Putamen (tissue), 1 donor: Measurements from ENCODE around the gene GAD1.
A peak's percentile ranks its signal among the peaks of the same experiment; 100 is the strongest.

ENCODE experiments used
- DNase-seq: peaks from one replicate; pipeline ENCODE4 v3.0.0-alpha.2; 2016; ENCODE audit warnings: low spot score

The GAD1 gene

DNA sequence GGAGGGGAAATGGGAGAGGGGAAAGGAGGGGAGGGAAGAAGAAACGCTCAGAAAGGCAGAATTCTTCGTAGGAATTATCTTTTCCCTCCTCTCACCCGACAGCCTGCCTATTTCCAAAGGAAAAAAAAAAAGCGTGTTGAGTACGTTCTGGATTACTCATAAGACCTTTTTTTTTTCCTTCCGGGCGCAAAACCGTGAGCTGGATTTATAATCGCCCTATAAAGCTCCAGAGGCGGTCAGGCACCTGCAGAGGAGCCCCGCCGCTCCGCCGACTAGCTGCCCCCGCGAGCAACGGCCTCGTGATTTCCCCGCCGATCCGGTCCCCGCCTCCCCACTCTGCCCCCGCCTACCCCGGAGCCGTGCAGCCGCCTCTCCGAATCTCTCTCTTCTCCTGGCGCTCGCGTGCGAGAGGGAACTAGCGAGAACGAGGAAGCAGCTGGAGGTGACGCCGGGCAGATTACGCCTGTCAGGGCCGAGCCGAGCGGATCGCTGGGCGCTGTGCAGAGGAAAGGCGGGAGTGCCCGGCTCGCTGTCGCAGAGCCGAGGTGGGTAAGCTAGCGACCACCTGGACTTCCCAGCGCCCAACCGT is at the start of gene GAD1:
Gene GAD1, plus strand, starts transcription at position 384 of the 589 bp plus-strand sequence. CDS start 1,705 bp downstream, outside the sequence.
- peak; percentile 70 for DNase-seq

- DNase-seq = peak; percentile 27
Measured at GRCh38 chr2:170770008-170770605, 46.6 kb upstream of the GAD1 start, which contains the start of gene ERICH2. TSS of gene ERICH2 (plus strand) at chr2:170770378. CDS start at chr2:170770682, 304 bp downstream.

DNA sequence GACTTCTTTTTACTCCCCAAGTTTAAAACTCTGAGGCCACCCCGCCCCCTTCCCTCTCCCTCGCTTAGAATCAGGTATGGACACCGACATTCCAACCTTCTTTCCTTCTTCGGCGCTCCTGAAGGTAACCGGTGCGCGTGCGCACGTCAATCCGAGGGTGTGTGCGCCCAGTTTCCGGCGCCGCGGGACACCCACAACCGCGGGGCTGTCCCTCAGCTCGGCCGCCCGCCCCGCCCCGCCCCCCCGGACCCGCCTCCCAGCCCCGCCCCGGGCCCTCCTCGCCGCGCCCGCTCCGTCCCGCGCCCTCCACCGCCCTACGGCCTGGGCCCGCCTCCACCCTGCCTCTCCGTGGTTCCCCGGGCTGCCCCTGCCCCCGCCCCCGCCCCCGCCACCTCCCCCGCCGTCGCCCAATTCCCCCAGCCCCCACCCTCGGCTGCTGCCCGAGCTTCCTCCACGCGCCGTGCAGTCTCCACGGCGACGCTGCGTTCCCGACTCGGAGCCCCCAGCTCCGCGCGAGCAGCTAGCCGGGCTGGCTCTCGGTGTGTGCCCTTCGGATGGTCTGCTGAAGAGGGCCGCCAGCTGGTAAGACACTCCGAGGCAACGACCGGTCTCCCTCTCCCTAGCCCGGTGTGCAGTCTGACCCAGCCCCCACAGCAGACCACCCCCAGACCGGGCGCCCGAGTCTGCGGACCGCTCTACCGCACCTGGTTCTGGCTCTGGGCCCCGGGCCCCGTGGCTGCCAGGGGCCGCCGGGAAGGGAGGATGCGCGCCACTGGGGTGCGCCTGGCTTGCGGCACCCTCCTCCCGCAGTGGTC is 45.9 kb upstream of the GAD1 start:
- DNase-seq = peak; percentile 74

GRCh38 chr2:170771421-170771937 is 45.2 kb upstream of the GAD1 start:
- no peak for DNase-seq

DNA sequence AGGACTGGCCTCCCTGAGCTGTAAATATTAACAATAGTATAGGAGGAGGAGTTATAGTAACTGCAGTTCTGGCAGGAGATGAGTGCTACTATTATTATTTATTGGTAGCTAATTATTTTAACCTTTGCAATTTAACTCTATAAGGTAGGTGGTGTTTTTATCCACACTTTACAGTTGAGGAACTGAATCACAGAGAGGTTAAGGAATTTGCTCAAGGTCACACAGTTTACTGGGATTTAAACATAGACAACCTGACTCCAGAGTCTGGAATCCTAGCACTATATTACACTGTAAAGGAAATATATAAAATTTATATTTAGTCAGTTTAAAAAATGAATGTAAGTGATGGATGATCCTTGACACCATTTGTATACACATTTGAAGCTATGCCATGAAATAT is 44.4 kb upstream of the GAD1 start:
- no peak for DNase-seq

GRCh38 chr2:170774074-170774473 is 42.6 kb upstream of the GAD1 start:
- no peak for DNase-seq

DNA sequence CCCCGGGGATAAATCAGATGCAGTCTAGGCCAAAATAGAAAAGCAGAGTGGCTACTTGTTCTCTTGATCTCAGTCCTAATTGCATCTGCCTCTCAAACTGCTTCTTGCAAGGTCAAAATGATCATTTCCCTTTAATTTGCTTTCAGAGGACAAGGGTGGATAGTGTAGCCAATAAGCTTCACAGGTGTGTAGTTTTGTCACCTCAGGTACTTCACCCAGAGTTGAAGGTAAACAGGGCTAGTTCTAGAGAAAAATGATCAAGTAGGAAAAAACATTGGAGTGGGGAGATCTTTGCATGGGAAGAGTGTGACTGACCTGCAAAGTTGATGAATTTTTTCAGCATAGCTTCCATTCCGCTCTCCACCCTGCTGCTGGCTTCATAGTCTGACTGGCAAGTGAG is 37.8 kb upstream of the GAD1 start:
- DNase-seq = no peak

DNA sequence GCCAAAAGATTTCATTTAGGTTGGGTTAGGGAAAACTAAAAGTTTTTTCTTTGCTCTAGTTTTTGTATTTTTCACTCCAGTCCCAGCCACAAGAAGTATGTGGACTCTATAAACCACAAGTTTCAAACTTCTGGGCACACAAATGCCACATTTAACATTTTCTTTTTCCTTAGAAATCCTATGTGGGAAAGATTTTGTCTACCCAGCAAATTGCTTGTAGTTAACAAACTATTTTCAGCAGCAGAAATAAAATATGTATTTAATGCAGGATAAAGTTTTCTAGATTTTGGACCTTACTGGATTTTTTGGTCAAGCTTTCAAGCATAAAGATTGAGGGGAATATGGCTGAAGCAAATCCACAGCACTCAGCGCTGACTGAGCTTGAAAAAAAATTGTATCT is 37.4 kb upstream of the GAD1 start:
- no peak for DNase-seq

GRCh38 chr2:170782673-170783072 is 34.0 kb upstream of the GAD1 start:
- no peak for DNase-seq

DNA sequence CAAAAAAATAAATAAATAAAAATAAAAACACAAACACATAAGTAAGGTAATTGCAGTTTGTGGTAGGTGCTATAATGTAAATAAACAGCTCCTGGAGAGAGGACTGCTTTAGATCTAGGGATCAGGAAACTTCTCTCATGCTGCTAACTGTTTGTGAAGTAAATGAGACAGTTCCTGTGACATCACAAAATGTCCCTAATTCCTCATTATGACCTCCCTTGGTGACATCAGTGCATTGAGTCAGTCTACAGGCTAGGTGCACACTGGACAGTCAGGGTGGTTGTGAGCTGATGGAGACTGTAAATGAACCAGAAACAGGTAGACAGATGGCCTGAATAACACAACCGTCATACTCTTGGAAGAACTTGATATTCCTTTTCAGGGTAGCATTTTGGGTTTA is 33.1 kb upstream of the GAD1 start:
- DNase-seq = no peak

DNA sequence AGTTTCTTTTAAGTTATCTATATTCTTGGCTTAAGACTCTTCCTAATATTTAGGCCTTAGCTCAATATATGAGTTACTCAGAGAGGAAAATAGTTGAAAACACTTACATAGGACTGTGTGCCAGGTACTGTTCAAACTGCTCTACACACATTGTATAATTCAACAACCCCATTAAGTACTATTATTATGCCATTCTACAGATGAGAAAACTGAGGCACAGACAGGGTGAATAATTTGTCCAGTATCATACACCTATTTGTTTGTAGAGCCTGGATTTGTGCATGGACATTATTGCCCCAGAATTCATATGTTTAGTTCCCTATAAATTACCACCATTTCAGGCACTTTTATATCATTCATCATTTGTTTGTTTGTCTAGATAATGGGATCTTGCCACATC is 17.7 kb upstream of the GAD1 start:
- DNase-seq = no peak

DNA sequence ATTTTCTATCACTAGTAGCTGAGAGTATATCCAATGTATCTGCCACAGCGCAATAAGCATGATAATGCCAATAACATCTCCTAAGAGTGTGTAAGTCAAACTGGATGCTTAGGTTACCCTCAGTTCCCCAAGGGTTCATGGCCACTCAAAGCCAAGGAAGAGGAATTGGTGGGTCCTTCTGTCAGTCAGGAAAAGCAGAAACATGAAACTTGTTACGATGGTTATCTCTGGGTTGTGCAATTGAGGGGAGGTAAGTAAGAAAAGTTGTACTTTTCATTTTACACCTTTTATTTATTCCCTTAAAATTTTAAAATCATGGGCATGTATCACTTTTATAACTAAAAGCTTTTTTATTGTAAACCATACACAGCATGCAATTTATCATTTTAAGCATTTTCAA is 10.1 kb upstream of the GAD1 start:
- no peak for DNase-seq

DNA sequence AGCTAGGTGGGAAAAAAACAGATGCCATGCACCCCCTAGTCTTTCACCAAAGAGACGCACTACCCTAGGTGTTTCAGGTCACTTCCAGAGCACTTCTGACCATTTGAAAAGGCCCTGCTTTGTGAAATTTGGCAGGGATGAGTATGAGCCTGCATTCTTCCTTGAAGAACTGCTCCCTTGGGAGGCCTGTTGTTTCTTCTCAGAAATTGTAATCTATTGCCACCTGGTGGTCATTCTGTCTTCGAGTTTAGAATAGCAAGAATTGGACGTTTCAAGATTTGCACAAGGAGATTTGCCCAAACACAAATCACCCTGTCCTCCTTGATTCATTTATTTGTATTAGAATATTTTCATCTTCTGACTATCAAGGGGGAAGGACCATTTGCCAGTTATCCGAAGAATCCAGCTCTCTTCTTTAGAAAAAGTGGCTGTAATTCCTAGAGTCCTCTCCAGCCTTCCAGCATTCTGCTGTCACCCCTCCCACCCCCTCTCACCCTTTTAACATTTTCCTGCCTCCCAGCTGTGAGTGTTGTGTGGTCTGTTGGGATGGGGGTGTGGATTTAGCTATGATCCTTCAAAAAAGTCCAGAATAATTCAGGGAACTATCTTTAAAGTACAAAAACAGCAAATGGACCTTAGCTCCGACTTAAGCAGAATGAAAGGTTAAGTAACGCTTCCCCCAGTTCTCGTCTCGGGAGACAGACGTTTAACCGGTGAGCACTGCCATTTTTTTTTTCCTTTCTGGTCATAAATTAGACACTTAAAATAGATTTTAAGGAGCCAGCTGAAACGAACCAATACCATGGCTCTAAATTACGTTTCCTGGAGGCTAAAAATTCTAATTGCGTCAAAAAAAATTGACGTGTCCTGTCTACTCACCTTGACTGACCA is 3.7 kb upstream of the GAD1 start:
- DNase-seq = peak; percentile 81

DNA sequence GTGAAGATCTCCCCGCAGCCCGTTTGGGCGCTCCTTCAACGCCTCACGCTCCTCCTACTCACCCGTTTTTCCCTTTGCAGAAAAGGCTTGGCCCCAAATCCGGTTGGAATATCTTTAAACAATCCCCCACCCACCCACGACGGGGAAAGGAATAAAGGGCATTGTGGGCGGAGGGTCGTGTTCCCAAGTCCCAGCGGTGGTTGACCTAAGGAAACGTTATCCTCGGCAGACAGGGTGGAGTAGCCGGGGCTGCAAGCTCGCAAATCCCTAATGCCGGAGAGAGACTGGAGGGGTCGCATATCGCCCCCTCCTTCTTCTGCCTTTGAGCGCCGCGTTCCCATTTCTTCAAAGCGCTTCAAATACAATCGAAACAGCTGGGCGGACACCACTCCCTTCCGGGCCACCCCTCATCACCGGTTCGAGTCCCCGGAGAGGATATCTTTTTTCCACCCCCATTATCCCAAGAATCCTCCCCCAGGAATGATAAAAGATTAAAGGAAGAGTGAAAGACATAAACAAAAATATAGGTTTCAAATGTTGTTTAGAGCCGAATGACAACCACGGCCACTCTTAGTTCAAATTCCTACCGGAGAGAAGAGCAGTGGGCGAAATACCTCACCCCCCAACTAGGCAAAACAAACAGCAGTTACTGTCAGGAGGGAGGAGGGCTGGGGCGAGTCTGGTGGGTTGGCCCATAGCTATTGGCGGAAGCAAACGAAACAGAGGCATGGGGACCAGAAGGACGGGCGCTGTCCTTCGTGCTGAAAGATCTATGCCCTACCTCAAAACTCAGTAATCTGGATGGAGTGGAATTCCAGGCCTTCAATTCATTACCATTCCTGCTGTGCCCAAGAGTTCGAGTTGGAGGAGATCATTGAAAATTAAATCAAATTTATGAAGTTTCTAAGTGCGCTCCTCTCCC is 2.8 kb upstream of the GAD1 start:
- DNase-seq = no peak

DNA sequence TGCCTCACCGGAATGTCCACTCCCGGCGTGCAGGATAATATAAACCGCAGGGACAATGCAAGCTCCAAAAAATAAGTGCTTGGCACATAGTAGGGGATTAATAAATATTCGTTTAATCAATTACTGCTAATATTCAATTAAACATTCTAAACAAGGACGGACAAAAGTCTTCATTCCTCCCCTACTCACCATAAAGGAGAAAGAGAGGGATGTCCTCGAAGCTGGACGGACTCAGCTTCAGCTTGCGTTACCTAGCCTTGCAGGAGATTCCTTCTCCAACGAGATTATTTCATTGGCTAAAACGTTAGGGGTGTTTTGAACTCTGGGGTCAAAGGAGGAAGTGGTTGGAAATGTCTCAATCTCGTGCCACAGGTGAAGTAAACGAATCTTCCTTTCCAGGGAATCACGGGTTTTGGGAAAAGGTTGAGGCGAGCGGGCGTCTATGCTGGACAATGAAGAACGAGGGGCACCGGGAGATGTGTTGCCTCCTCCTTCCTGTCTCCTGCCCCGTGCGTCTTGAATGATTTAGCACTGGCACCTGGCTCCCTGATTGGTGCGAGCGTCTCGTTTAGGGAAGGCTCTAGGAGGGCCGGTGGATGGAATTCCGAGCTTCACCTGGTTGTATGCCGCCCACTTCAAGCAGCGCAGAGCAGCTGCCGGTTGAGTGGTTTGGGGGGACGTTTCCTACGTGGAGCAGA is 2.0 kb upstream of the GAD1 start:
- no peak for DNase-seq

GRCh38 chr2:170815311-170815710 is 1.4 kb upstream of the GAD1 start:
- DNase-seq = no peak

DNA sequence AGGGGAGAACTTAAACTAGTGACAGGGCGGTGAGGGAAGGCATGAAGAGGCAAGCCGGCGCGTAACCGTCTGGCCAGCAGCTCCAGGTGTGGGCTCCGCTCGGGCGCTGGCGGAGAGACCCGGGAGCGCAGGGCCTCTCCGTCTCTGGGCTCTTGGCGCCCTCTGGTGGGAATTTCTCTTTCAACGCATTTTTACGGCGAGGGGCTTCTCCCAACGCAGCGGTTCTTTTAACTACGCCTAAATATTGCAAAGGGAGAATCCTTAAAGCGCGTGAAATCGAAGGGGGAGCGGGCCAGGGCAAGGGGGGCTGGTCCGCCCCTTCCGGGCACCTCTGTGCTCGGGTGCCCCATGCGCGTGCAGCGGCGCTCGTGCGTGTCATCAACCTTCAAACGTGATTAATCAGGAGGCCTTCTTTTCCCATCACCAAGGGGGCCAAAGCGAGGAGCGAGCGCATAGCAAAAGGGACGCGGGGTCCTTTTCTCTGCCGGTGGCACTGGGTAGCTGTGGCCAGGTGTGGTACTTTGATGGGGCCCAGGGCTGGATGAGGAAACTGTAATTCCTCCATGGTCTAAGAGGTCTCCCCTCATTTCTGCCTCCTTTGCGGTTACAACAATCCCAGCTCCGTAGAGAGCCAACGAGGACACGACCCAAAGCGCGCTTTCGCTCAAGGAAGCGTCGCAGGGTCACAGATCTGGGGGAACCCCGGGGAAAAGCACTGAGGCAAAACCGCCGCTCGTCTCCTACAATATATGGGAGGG is 762 bp upstream of the GAD1 start:
- DNase-seq = peak; percentile 63

- DNase-seq = no peak
Measured at GRCh38 chr2:170817093-170818035, 677 bp downstream of the GAD1 start.
